Measurements from ENCODE around the gene MGMT. TPM values are rescaled to one million over a fixed set of nuclear protein-coding genes. Genes with fewer than 3 reads are reported as not detected.

The MGMT gene
- total and polyA plus RNA-seq, 2 donors (not counting 3 experiments of a cell fraction or from before 2014, with no cell fraction given), result 15.0 to 15.2 TPM

GRCh38 chr10:129627442-129627841 lies 160.4 kb downstream of the MGMT start:
- DNase-seq (ENCODE audit: low read depth, low spot score) (no peak), FAIRE-seq (no peak)
- Histone ChIP-seq H3K4me2 (ENCODE audit: insufficient read depth, low read length) (no peak overlapping the region), H2AFZ (ENCODE audit: low read depth, low read length) (no peak overlapping the region), H3K27ac (ENCODE audit: insufficient read depth, low read depth, low read length) (no peak overlapping the region), H3K9me3 (replicated peaks; ENCODE audit: control insufficient read depth, insufficient read depth, low read length) (peaks cover 1% of the 10 kb centered on the region), H3K4me1 (ENCODE audit: control insufficient read depth, extremely low read depth, insufficient read depth, low read length) (peaks cover 5% of the 10 kb centered on the region), H3K36me3 (ENCODE audit: control insufficient read depth in 2 of 2, extremely low read depth in 1 of 2, insufficient read depth in 2 of 2, low read length in 2 of 2) (no peaks in the 10 kb centered on the region), H3K9ac (replicated peaks; ENCODE audit: extremely low read depth, insufficient read depth, low read length) (no peak overlapping the region), H3K4me3 (replicated peaks in 1 of 3; ENCODE audit: insufficient read depth in 1 of 3, low read depth in 1 of 3, low read length in 3 of 3) (no peak overlapping the region), H3K79me2 (ENCODE audit: control insufficient read depth, insufficient read depth, low read length) (no peaks in the 10 kb centered on the region), H3K27me3 (ENCODE audit: control insufficient read depth in 2 of 2, insufficient read depth in 2 of 2, low read length in 2 of 2) (no peaks in the 10 kb centered on the region), H4K20me1 (replicated peaks; ENCODE audit: control insufficient read depth, extremely low read depth, insufficient read depth, low read length) (no peaks in the 10 kb centered on the region), H3K9me1 (replicated peaks; ENCODE audit: control insufficient read depth, extremely low read depth, insufficient read depth, low read length) (no peaks in the 10 kb centered on the region)
- dilution Hi-C loops (cut with MboI; ENCODE audit: extremely low pct_ligation_motif_present, low sequenced_read_pairs), result no loop called here
- POLR2A ChIA-PET, result no interaction called here
- no TSS peak for BruUV-seq (replicated peaks)
- TF ChIP-seq GATA2 (IDR thresholded peaks at IDR 0.05; ENCODE audit: insufficient read depth, insufficient read length, low read depth, low read length) (no peak), MYC (IDR thresholded peaks at IDR 0.05; ENCODE audit: low read depth, low read length) (no peak), EZH2 (IDR thresholded peaks at IDR 0.05; ENCODE audit: borderline replicate concordance, low read depth, low read length, severe bottlenecking) (no peak), CTCF (IDR thresholded peaks at IDR 0.05; ENCODE audit: extremely low read depth in 1 of 2, insufficient read depth in 1 of 2, low read depth in 1 of 2, low read length in 2 of 2) (no peak), FOS (IDR thresholded peaks at IDR 0.05; ENCODE audit: borderline replicate concordance, insufficient read depth, low read length) (no peak), POLR2AphosphoS5 (IDR thresholded peaks at IDR 0.05; ENCODE audit: insufficient read depth, low read depth, low read length) (no peak), POLR2A (IDR thresholded peaks at IDR 0.05; ENCODE audit: low read depth, low read length) (no peak), JUN (IDR thresholded peaks at IDR 0.05; ENCODE audit: borderline replicate concordance, insufficient read depth, insufficient read length, low read depth) (no peak)
- TF ChIP-seq, protein P1, sequence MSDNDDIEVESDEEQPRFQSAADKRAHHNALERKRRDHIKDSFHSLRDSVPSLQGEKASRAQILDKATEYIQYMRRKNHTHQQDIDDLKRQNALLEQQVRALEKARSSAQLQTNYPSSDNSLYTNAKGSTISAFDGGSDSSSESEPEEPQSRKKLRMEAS (IDR thresholded peaks at IDR 0.05; ENCODE audit: insufficient read depth, insufficient read length), result no peak
- CTCF ChIA-PET, result no interaction called here
- intact Hi-C loops (cut with micrococcal nuclease), result no loop called here
